OCI-LY3 (cell line): Measurements from ENCODE around the gene SMAD7.

Experiments used
- H2AFZ ChIP-seq: fragments of 200-600, 300-600 bp; shearing (Covaris generic); 2 replicates; pipeline ENCODE4 v1.6.0; 2014; ENCODE audit warnings: antibody characterized with exemption, low read depth, low read length
- H3K27ac ChIP-seq: fragments of 200-600, 300-600 bp; sonication (generic); 2 replicates; pipeline ENCODE4 v1.5.1; 2014; ENCODE audit warnings: mild to moderate bottlenecking, low read length, moderate library complexity, mixed read lengths
- H3K27me3 ChIP-seq: fragments of 200-600, 300-600 bp; sonication (generic); 2 replicates; pipeline ENCODE4 v1.6.1; 2014; ENCODE audit warnings: low read depth, low read length, mixed read lengths
- H3K36me3 ChIP-seq: fragments of 200-600, 300-600 bp; sonication (generic); replicated peaks from 2 replicates; pipeline ENCODE3; 2014; ENCODE audit warnings: low read depth, low read length, mixed read lengths
- H3K4me1 ChIP-seq: fragments of 300-600, 200-600 bp; sonication (generic); 2 replicates; pipeline ENCODE4 v1.6.1; 2014; ENCODE audit warnings: low read length, mixed read lengths
- H3K4me2 ChIP-seq: fragments of 200-600, 300-600 bp; sonication (generic); 2 replicates; pipeline ENCODE4 v1.6.1; 2014; ENCODE audit warnings: low read length, mixed read lengths
- H3K4me3 ChIP-seq: fragments of 300-600, 200-600 bp; sonication (generic); 2 replicates; pipeline ENCODE4 v1.5.1; 2014; ENCODE audit warnings: antibody characterized with exemption, mild to moderate bottlenecking, low read length, moderate library complexity
- H3K79me2 ChIP-seq: fragments of 300-600, 200-600 bp; shearing (Covaris generic); 2 replicates; pipeline ENCODE4 v1.6.1; 2014; ENCODE audit warnings: mild to moderate bottlenecking, low read length, mixed read lengths
- H3K9ac ChIP-seq: fragments of 300-600, 200-600 bp; shearing (Covaris generic); 2 replicates; pipeline ENCODE4 v1.6.0; 2014; ENCODE audit warnings: mild to moderate bottlenecking, low read length, moderate library complexity
- H3K9me3 ChIP-seq: fragments of 200-600, 300-600 bp; shearing (Covaris generic); 2 replicates; pipeline ENCODE4 v1.6.1; 2014; ENCODE audit warnings: low read length, mixed read lengths; ENCODE audit not compliant: insufficient read depth
- H4K20me1 ChIP-seq: fragments of 200-600, 300-600 bp; sonication (generic); 2 replicates; pipeline ENCODE4 v1.6.1; 2016; ENCODE audit warnings: low read length, mixed read lengths; ENCODE audit not compliant: insufficient read depth
- EZH2phosphoT487 ChIP-seq: fragments of 200-600 bp; shearing (Covaris generic); IDR thresholded peaks from 2 replicates; pipeline ENCODE4 v1.6.1; 2018; ENCODE audit warnings: antibody characterized with exemption, mixed run types, low read depth
- TF ChIP-seq, protein P1 (sequence below): fragments of 200-600, 300-600 bp; sonication (generic); IDR thresholded peaks from 2 replicates; pipeline ENCODE4 v1.5.1; 2014; ENCODE audit warnings: antibody characterized with exemption, low read length, low read depth

The SMAD7 gene

DNA sequence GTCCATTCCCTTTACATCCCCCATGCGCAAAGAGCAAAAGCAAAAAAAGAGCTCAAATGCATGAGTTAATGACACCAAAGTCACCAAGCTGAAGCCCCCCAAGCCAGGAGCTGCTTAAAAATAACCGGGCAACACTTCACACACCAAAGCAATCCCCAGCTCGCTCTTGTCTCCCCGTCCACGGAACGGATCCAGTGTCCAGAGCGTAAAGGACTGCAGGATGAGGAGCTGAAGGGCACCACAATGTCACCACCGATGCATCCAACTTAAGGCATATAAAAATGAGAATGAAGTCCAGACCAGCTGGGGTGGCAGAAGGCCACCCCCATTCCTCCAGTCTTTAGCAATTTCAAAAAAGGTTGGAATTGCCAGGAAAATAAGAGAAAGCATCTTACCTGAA lies 8.7 kb downstream of the SMAD7 start:
- H4K20me1 ChIP-seq = peaks cover 69% of the 10 kb centered on the region
- TF ChIP-seq EZH2phosphoT487 = no peak
- TF ChIP-seq, protein P1, sequence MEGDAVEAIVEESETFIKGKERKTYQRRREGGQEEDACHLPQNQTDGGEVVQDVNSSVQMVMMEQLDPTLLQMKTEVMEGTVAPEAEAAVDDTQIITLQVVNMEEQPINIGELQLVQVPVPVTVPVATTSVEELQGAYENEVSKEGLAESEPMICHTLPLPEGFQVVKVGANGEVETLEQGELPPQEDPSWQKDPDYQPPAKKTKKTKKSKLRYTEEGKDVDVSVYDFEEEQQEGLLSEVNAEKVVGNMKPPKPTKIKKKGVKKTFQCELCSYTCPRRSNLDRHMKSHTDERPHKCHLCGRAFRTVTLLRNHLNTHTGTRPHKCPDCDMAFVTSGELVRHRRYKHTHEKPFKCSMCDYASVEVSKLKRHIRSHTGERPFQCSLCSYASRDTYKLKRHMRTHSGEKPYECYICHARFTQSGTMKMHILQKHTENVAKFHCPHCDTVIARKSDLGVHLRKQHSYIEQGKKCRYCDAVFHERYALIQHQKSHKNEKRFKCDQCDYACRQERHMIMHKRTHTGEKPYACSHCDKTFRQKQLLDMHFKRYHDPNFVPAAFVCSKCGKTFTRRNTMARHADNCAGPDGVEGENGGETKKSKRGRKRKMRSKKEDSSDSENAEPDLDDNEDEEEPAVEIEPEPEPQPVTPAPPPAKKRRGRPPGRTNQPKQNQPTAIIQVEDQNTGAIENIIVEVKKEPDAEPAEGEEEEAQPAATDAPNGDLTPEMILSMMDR = no peak
- H3K9me3 ChIP-seq = no peaks in the 10 kb centered on the region
- peaks cover 19% of the 10 kb centered on the region; the same call in 1 of the 2 replicates for H3K79me2 ChIP-seq
- H3K27ac ChIP-seq = no peak overlapping the region
- H2AFZ ChIP-seq = no peak overlapping the region
- H3K4me2 ChIP-seq = no peak overlapping the region
- H3K4me1 ChIP-seq = no peaks in the 10 kb centered on the region
- H3K9ac ChIP-seq = no peak overlapping the region
- H3K36me3 ChIP-seq = peaks cover 24% of the 10 kb centered on the region
- H3K4me3 ChIP-seq = no peak overlapping the region
- no peaks in the 10 kb centered on the region for H3K27me3 ChIP-seq

DNA sequence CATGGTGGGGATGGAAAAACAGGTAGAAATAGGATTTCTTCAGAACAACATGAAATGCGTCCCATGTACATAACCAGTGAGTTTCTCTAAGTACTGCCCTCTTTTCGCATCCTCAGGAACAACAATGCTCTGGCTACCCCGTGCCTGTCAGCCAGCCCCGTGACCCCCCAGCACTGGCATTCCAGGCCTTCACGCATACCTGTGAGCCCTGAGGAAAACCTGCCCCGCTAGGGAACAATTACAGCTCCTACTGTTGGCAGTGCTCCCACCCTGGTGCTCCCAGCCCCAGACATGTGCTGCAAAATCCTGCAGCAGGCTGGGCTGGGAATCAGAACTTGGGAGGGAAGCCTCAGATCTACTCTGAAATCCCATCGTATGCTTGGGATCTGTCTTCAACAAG lies 9.1 kb downstream of the SMAD7 start:
- Histone ChIP-seq H3K9ac (no peak overlapping the region), H3K27ac (no peak overlapping the region), H3K4me3 (no peak overlapping the region), H3K36me3 (peaks cover 22% of the 10 kb centered on the region), H3K27me3 (no peaks in the 10 kb centered on the region), H3K9me3 (no peaks in the 10 kb centered on the region), H4K20me1 (peaks cover 65% of the 10 kb centered on the region), H2AFZ (no peak overlapping the region), H3K79me2 (peaks cover 18% of the 10 kb centered on the region; the same call in 1 of the 2 replicates), H3K4me1 (no peaks in the 10 kb centered on the region), H3K4me2 (no peak overlapping the region)
- TF ChIP-seq, protein P1 = no peak
- TF ChIP-seq EZH2phosphoT487 = no peak

DNA sequence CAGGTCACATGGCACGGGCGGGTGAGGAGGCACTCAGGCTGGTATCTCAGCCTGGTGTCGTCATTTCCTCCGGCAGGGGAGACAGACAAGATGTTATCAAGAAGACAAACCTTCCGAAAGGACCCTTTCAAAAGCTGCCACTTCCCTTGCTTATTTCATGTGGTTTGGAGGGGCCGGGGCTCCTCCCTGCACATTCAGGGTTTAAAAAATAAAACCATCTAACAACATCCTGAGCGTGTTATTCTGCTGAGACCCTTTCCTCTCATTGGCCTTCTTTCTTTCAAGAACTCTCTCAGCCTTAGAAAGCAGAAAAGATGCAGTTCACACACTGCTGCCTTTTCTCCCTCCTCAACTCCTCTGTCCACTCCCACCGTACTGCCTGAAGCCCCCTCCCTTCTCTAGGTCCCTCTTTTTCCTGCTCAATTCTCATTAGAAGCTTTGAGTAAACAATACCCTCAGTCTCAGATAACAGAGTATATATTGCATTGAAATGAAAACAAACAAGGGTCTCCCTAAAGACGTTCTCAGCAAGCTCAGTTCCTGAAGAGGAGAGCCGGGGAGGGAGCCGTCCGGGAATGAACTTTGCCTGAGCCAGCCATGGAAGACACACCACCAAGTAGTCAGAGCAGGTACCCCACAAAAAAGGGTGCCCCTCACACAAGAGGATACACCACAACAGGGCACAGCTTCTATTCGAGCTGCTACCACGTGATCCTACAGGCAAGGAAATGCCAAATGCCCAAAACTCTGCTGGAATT lies 9.7 kb downstream of the SMAD7 start:
- Histone ChIP-seq H3K9ac (no peak overlapping the region), H3K27ac (no peak overlapping the region), H3K79me2 (peaks cover 12% of the 10 kb centered on the region; the same call in 1 of the 2 replicates), H3K9me3 (no peaks in the 10 kb centered on the region), H2AFZ (no peak overlapping the region), H4K20me1 (peaks cover 60% of the 10 kb centered on the region), H3K36me3 (peaks cover 19% of the 10 kb centered on the region), H3K27me3 (no peaks in the 10 kb centered on the region), H3K4me2 (peak overlapping the region; percentile 10; the same call in 1 of the 2 replicates), H3K4me1 (no peaks in the 10 kb centered on the region), H3K4me3 (no peak overlapping the region)
- no peak for TF ChIP-seq EZH2phosphoT487
- TF ChIP-seq, protein P1 = no peak

DNA sequence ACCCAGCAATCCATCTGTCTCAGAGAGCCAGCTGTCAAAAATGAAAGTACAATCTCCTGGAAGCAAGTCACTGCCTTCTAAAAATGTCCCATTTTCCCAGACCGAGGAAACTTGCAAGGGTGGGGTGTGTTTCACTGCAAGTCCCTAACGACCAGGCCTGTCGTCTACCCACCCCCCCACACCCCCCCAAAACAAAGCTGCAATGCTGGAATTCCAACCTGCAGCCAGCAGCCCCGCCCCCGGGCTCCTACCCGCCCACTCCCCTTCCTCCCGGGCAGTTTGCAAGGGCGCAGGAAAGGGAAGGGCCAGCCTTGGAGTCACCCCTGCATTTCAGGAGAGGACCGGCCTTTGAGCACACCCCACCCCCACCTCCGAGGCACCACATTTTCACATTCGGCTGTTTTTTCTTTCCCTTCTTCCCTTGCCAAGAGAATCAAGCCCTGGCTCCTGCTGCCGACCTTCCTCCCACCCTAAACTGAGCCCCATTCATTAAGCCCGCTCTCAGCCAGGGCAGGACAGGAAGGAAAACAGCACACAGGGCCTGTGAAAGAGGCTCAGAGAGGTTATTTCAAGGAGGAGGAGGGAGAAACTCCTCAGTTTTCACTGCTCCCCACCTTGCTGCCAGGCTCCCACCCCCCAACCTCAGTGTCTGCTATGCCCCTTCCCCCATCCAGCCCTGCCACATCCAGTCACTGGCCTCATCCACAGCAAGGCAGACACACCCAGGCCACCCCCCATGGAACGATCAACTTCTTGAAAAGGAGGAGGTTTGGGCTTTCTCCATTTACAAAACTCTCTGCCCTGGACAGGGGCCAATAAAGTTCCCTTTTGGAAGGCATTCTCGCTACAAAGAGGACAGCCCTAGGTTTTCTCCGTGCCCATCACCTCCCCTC lies 11.3 kb downstream of the SMAD7 start:
- Histone ChIP-seq H3K4me1 (peaks cover 12% of the 10 kb centered on the region), H3K4me2 (no peak overlapping the region), H3K36me3 (peaks cover 17% of the 10 kb centered on the region), H3K9ac (no peak overlapping the region), H2AFZ (no peak overlapping the region), H3K79me2 (peaks cover 8% of the 10 kb centered on the region; the same call in 1 of the 2 replicates), H3K4me3 (no peak overlapping the region), H3K9me3 (no peaks in the 10 kb centered on the region), H3K27me3 (no peaks in the 10 kb centered on the region), H3K27ac (no peak overlapping the region), H4K20me1 (peaks cover 47% of the 10 kb centered on the region)
- TF ChIP-seq EZH2phosphoT487 = no peak
- TF ChIP-seq, protein P1 = no peak
